Measurements from ENCODE around the gene GPR18.

GRCh38 chr13:99227331-99227900, 30.8 kb downstream of the GPR18 start:
- TF ChIP-seq, protein P1, sequence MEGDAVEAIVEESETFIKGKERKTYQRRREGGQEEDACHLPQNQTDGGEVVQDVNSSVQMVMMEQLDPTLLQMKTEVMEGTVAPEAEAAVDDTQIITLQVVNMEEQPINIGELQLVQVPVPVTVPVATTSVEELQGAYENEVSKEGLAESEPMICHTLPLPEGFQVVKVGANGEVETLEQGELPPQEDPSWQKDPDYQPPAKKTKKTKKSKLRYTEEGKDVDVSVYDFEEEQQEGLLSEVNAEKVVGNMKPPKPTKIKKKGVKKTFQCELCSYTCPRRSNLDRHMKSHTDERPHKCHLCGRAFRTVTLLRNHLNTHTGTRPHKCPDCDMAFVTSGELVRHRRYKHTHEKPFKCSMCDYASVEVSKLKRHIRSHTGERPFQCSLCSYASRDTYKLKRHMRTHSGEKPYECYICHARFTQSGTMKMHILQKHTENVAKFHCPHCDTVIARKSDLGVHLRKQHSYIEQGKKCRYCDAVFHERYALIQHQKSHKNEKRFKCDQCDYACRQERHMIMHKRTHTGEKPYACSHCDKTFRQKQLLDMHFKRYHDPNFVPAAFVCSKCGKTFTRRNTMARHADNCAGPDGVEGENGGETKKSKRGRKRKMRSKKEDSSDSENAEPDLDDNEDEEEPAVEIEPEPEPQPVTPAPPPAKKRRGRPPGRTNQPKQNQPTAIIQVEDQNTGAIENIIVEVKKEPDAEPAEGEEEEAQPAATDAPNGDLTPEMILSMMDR (conservative IDR thresholded peaks at IDR 0.05) = no peak
- TF ChIP-seq ZFX (IDR thresholded peaks at IDR 0.05) = no peak
